Peyer's patch (tissue), 4 donors: ENCODE results near the gene SPACA6.

Source experiments
- CTCF ChIP-seq, 6 experiments: fragments of 450-650 bp in 4 of 6; fragments of 200-600 bp in 2 of 6; sonication (generic) in 1 of 6; IDR thresholded peaks; one replicate each; pipeline ENCODE4 v1.5.1; 2017 to 2019; ENCODE audit warnings: antibody characterized with exemption in 6 of 6, mild to moderate bottlenecking in 3 of 6, moderate library complexity in 1 of 6
- POLR2A ChIP-seq, 2 donors: fragments of 450-650 bp; IDR thresholded peaks; one replicate each; pipeline ENCODE4 v1.5.1; 2017; ENCODE audit warnings: antibody characterized with exemption in 2 of 2, mild to moderate bottlenecking in 2 of 2, moderate library complexity in 2 of 2

DNA sequence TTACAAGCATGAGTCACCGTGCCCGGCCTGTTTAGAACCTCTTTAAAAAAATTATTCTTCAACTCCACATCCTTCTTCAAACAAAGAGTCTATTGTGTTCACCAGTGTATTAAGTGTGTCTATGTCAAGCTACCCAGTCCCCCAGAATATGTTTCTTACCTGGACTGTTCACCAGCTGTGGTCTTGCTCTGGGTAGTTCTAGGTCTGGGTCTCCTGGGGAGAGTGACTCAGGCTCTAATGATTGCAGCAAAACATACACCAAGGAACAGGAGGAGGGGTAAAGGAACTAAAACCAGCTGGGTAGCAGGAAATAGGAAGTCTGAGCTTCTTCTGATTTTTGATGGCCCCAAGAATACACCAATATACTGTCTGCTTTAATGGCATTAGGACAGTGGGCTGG, 58.5 kb downstream of the SPACA6 start, which contains the start of gene FPR1:
- TF ChIP-seq POLR2A (IDR thresholded peaks at IDR 0.05) (no peak), CTCF (IDR thresholded peaks at IDR 0.05) (no peak)
